Stromal cell of bone marrow (primary cell): Measurements from ENCODE around the gene KLF14.
"Not testable (repeated sequence)": the region's sequence is repeated elsewhere in the genome, so short reads cannot be mapped to it uniquely, and the experiment has no call there.

Source experiments
- DNase-seq: peaks from one replicate; pipeline ENCODE4 v3.0.0-alpha.2; 2012; ENCODE audit warnings: low read depth

The KLF14 gene

GRCh38 chr7:130712416-130712815, 21.6 kb downstream of the KLF14 start:
- DNase-seq, result no peak

DNA sequence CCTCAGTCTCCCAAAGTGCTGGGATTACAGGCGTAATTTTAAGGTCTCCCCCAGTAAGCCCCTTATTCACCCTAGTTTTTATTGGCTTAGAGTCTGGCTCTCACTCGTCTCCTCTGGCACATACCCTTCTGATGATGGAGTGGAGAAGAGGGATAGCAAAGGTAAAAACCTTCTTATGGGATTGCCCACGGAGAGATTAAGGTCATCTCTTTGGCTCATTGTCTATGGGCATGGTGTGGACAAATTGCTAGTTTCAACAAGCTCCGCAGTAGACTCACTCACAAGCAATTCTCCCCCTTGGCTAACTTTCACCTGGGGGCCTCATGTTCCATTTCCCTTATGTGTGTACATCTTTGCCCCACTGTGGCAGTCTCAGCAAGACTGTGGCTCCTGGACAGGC, 25.2 kb downstream of the KLF14 start:
- no peak for DNase-seq

DNA sequence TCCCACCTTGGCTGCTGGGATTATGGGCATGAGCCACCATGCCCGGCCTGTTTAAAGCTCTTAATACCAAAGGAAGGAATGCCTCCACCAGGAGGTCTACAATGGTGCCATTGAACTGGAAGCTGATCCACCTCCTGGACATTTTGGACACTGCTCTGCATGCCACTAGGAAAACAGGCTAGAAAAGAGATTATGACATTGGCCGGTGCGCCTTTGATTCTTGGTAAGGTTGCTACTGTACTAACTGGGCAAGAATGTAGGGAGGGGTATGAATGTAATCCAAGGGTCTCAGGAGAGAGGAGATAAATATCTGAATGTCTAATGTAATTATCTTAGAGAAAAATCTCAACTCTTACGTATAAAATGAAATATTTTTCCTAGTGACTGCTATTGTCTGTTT, 26.0 kb downstream of the KLF14 start:
- no peak for DNase-seq

GRCh38 chr7:130703851-130704250, 30.2 kb downstream of the KLF14 start:
- DNase-seq, result no peak

DNA sequence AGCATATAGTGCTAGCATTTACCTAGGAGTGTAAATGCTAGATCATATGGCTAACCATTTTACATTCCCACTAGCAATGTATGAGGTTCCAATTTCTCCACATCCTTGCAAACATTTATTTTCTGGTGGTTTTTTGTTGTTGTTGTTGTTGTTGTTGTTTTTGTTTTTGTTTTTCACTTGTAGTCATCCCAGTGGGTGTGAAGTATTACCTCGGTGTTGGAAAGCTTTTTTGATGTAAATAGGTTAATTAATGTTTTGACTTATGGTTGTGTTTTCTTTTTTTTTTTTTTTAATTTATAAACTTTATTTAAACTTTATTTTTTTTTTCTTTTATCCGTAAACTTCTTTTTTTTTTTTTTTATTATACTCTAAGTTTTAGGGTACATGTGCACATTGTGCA, 32.4 kb downstream of the KLF14 start:
- DNase-seq, result no peak

- DNase-seq, result no peak
Observed at GRCh38 chr7:130700760-130701159, 33.2 kb downstream of the KLF14 start.

GRCh38 chr7:130699686-130700085, 34.3 kb downstream of the KLF14 start:
- no peak for DNase-seq

GRCh38 chr7:130697820-130698219, 36.2 kb downstream of the KLF14 start:
- no peak for DNase-seq

DNA sequence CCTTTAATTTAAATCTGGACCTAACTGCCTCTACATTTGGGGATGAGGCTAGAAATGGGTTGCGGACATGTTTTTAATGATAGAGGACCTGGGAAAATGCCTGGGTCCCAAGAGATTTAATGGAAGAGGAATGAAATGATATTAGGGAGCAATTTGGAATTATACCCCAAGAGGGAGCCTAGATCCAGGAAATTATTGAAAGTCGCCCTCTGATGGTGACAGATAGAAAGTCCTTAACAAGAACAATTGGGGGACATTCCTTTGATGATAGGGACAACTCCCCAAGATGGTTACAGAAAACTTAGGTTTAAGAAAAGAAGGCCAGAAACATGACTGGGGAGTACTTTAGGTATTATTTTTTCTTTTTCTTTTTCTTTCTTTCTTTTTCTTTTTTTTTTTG, 38.2 kb downstream of the KLF14 start:
- peak; percentile 18 for DNase-seq

DNA sequence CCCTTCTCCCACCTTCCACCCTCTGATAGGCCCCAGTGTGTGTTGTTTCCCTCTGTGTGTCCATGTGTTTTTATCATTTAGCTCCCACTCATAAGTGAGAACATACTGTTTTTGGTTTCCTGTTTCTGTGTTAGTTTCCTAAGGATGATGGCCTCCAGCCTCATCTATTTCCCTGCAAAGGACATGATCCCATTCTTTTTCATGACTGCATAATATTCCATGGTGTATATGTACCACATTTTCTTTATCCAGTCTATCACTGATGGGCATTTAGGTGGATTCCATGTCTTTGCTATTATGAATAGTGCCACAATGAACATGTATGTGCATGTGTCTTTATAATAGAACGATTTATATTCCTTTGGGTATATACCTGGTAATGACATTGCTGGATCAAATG, 41.6 kb downstream of the KLF14 start:
- DNase-seq, result not testable (repeated sequence)

GRCh38 chr7:130689683-130690082, 44.3 kb downstream of the KLF14 start:
- no peak for DNase-seq

- no peak for DNase-seq
Observed at GRCh38 chr7:130683026-130683425, 51.0 kb downstream of the KLF14 start.
